GM11168 (cell line): ENCODE results near the gene BMP8B.
"Not testable (repeated sequence)": the region's sequence is repeated elsewhere in the genome, so short reads cannot be mapped to it uniquely, and the experiment has no call there.

ENCODE experiments used
- in situ Hi-C: fragments of 300-500 bp; cut with MboI; formaldehyde crosslinking; loops from one replicate; pipeline ENCODE4 v1.12.0; 2022; ENCODE audit warnings: low sequenced_read_pairs; ENCODE audit not compliant: unreplicated experiment

The BMP8B gene

DNA sequence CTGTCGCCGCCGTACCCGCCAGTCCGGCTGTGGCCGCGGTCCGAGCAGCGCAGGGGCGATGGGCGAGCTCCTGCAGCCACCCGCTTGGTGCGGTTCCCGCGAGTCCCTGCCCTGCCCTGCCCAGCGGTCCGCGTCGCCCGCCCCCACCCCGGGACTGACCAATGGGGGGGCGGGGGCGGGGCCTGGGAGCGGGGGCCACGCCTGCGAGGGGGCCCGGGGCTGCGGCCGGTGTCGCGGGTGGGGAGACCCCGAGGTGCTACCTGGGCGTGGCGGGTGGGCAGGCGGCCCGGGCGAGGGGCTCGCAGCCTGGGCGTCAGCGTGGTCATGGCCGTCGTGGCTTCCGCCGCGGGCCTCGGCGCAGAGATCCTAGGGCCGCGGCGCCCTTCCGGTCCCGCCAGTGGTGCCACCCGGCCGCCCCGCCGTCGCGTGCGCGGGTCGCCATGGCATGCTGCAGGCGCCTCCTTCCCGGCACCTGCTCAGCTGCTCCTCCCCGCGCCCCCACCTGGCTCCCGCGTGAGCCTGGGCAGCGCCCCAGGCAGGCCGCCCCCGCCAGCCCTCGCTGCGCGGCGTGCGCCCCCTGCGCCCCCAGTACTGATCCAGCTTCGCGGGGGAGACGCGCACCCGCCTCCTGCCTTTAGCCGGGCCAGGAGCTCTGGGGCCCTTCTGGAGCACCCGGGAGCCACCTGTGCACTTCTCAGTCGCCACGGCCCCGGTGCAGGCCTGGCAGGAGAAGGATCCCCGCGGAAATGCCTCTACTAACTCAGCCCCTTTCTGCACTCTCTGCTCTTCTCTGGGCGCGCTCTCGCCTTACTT, at the start of gene BMP8B:
Gene BMP8B (minus strand): TSS at position 108 of the 813 bp plus-strand sequence. CDS start 380 bp downstream, outside the sequence.
- in situ Hi-C loops = loop anchor here (5.0 kb wide), 1 partner anchor 292 kb away; no protein-coding TSS in a partner anchor

GRCh38 chr1:39836595-39837110, 48.0 kb upstream of the BMP8B start:
- in situ Hi-C loops = no loop called here

DNA sequence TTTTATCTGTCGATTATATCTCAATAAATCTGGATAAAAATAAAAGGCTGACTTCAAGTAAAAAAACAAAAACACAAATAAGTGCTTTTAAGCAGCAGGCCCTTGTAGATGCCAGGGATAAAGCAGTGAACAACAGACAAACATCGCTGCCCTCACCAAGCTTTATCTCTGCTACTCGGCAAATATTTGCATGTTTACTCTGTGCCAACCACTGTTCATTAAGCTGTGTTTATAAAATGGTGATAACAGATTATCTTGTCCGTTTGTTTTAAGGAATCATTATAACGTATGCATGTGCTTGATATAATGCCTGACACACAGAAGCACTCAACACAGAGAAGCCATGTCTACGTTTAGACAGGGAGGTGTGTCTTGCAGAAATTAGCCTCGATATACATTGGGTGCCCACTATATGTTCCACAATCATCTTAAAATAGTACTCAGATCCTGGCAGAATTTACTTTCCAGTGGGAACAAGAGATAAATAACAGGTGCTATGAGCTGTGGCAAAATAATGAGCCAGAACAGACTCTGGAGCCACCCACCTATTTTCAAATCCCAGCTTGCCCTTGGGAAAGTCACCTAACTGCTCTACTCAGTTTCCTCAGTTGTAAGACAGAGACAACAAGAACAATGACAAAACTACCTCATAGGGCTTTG, 47.4 kb upstream of the BMP8B start:
- in situ Hi-C loops = no loop called here

GRCh38 chr1:39835110-39835509, 46.4 kb upstream of the BMP8B start:
- in situ Hi-C loops = no loop called here

DNA sequence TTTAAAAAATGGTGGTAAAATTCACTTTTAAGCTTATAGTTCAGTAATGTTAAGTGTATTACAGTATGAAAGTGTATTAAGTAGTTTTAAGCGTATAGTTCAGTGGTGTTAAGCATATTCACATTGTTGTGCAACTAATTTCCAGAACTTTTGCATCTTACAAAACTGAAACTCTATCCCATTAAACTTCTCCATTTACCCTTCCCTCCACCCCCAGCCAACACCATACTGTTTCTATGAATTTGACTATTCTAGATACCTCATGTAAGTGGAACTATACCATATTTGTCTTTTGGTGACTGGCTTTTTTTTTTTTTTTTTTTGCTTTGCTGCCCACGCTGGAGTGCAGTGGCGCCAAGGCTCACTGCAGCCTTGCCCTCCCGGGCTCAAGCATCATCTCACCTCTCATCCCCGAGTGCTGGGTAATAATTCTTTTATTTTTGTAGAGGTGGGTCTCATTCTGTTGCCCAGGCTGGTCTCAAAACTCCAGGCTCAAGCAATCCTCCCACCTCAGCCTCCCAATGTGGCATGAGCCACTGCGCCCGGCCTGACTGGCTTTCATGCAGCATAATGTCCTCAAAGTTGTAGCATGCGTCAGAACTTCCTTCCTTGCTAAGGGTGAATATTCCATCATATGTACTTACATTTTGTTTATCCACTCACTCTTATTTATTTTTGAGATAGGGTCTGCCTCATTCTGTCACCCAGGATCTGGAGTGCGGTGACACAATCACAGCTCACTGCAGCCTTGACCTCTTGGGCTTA, 45.1 kb upstream of the BMP8B start:
- in situ Hi-C loops = no loop called here

DNA sequence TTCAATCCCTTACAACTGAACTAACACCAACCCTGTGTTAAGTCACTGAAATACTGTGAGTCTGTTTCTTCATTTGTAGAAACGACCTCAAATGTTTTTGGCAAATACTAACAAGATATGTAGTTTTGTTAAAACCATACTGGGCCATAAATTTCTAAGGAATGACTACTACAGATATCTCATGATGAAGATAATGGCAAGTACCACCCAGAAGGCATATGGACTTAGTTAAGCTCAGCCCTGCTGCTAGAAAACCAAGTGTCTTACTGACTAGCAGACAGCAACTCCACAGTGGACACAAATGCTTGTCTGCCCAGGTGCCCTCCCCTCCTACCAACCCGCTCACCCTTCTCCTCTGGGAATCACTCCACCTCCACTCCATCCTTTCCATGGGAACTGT, 44.5 kb upstream of the BMP8B start:
- in situ Hi-C loops = no loop called here

DNA sequence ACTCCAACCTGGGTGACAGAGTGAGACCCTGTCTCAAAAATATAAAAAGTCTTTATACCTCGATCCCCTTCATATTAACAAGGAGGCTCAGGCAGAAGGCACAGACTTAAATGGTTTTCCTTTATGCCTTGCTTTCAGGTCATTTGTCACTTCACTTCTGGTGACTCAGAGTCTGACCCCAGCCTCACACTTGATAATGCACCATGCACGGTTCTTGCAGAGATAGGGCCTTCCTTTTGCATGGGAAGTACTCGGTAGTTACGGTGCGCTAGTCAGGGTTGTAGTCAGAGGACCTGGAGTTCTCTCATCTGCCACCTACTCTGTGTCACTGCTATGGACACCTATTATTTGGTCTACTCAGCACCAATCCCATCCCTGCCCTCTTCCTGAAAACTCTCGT, 43.6 kb upstream of the BMP8B start:
- in situ Hi-C loops = no loop called here

GRCh38 chr1:39829791-39830533, 41.3 kb upstream of the BMP8B start:
- in situ Hi-C loops = no loop called here

- in situ Hi-C loops = no loop called here
These were observed 40.1 kb upstream of the BMP8B start for GRCh38 chr1:39828734-39829133.

DNA sequence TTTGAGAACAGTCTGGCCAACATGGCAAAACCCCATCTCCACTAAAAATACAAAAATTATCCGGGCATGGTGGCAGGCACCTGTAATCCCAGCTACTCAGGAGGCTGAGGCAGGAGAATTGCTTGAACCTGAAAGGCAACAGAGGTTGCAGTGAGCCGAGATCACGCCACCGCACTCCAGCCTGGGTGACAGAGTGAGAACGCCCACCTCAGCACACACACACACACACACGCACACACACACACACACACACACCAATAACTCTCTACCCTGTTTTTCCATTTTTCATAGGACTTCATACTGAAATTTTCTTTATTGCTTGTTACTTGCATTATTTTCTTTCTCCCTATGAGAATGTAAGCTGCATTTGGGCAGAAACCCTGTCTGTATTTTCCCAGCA, 39.6 kb upstream of the BMP8B start:
- in situ Hi-C loops = not testable (repeated sequence)

DNA sequence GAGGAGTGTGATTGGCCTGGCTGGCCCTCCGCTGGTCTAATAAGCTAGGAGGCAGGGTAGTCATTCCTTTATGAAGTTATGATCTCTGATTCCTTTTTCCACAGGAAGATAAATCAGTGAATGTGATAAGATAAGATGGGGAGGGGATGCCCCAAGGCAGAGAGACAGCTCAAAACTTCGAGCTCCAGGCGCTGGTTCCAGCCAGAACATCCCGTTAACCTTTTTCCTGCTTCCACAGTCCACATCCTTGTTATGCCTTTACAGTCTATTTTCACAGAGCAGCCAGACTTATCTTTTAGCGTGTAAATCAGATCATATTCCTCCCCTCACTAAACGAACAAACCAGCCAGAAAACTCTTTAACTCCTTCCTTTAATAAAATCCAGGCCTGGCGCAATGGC, 38.5 kb upstream of the BMP8B start:
- in situ Hi-C loops = no loop called here

DNA sequence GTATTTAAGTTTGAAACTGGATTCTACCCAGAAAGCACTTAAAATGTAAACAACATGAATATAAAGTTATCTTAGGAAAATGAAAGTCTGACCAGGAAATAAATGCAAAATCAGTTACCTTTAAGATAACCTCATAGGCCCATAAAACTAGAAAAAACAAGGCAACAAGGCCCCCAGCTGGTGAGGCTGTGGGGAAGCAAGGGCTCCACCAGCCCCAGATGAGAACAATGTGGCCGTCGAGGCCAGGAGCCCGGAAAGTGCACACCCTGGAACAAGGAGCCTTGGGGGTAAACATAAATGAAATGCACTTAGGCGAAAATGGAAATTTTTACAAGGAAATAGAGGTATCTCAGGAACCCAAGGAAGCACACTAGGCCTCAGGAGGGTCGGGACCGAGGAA, 37.9 kb upstream of the BMP8B start:
- in situ Hi-C loops = no loop called here

DNA sequence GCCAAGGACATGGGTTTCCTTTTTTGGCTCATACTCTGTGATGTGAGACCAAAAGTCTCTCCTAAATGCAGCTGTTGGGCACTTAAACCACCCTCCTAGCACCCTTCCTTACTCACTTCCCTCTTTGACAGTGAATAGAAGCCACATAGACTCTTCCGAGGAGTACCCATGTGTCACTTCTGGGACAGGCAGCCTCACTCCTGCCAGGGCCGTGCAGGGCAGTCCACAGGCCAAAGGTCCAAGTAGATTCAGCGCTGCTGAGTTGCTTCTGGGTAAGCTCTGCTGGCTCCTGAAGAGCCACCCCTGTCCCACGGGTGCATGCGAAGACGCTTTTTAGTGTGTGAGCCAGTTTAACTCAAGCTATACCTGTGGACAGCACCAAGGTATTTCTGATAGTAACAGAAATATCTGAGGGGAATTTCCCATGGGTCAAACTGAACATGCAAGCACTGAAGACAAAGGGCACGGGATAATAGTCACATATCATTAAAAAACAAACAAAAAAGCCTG, 36.8 kb upstream of the BMP8B start:
- in situ Hi-C loops = no loop called here

DNA sequence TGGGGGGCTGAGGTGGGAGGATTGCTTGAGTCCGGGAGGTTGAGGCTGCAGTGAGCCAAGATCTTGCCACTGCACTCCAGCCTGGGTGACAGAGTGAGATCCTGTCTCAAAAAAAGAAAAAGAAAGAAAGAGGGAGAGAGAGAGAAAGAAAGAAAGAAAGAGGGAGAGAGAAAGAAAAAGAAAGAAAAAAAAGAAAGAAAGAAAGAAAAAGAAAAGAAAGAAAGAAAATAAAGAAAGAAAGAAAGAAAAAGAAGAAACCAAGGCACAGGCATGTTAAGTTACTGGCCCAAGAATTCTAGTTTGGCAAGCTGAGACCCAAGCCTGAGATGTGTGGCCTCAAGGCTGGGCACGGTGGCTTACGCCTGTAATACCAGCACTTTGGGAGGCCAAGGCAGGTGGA, 34.8 kb upstream of the BMP8B start:
- in situ Hi-C loops = loop anchor here (5.0 kb wide), 2 partner anchors 74 to 149 kb away; no protein-coding TSS in a partner anchor

- in situ Hi-C loops = loop anchor here (5.0 kb wide), 2 partner anchors 75 to 150 kb away; no protein-coding TSS in a partner anchor
These were observed 33.5 kb upstream of the BMP8B start for GRCh38 chr1:39822146-39822545.

- in situ Hi-C loops = no loop called here
These were observed 30.6 kb upstream of the BMP8B start for GRCh38 chr1:39819091-39819812.

GRCh38 chr1:39818482-39818881, 29.8 kb upstream of the BMP8B start:
- in situ Hi-C loops = no loop called here

- in situ Hi-C loops = not testable (repeated sequence)
These were observed 28.6 kb upstream of the BMP8B start for GRCh38 chr1:39817091-39817932.
